Measurements from ENCODE around the gene STIMATE. TPM values are rescaled to one million over a fixed set of nuclear protein-coding genes. Genes with fewer than 3 reads are reported as not detected.
A peak's percentile ranks its signal among the peaks of the same experiment; 100 is the strongest.

STIMATE gene
- total RNA-seq, 1 donor from 2014 or later, result 7.9 TPM

DNA sequence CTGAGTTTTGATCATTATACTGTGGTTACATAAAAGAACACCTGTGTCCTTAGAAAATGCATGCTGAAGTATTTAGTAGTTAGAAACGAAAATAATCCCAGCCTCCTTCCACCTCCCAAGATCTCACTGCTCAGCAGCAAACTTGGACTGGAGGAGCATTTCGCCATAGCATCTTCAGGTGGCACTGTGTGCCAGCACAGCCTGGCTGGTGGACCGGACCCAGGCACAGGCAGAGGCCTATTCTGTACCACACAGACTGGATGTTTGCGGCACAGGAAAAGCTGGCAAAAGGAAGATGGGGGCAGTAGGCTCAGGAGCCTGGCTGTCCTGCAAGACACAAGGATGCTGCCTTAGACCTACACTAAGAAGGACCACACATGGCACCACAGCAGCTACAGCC lies 10.2 kb downstream of the STIMATE start:
- DNase-seq (ENCODE audit: low read depth) (no peak), FAIRE-seq (no peak)
- no peak overlapping the region for H3K4me3 ChIP-seq (ENCODE audit: low read depth, low read length)
- no peaks in the 10 kb centered on the region for H3K27me3 ChIP-seq (ENCODE audit: control insufficient read depth, insufficient read depth, low read length)
- peaks cover 2% of the 10 kb centered on the region for H3K36me3 ChIP-seq (ENCODE audit: control insufficient read depth, insufficient read depth, low read length)
- TF ChIP-seq CTCF (IDR thresholded peaks at IDR 0.05; ENCODE audit: insufficient read depth, low read length, severe bottlenecking), result no peak

GRCh38 chr3:52886049-52886730 lies 11.2 kb downstream of the STIMATE start:
- no peak for TF ChIP-seq CTCF (IDR thresholded peaks at IDR 0.05; ENCODE audit: insufficient read depth, low read length, severe bottlenecking)
- FAIRE-seq, result no peak
- Histone ChIP-seq H3K36me3 (ENCODE audit: control insufficient read depth, insufficient read depth, low read length) (peaks cover 2% of the 10 kb centered on the region), H3K27me3 (ENCODE audit: control insufficient read depth, insufficient read depth, low read length) (no peaks in the 10 kb centered on the region), H3K4me3 (ENCODE audit: low read depth, low read length) (no peak overlapping the region)
- peak; percentile 82 for DNase-seq (ENCODE audit: low read depth)

- FAIRE-seq (peak; percentile 82), DNase-seq (ENCODE audit: low read depth) (no peak)
- TF ChIP-seq CTCF (IDR thresholded peaks at IDR 0.05; ENCODE audit: insufficient read depth, low read length, severe bottlenecking), result no peak
- Histone ChIP-seq H3K4me3 (ENCODE audit: low read depth, low read length) (no peak overlapping the region), H3K36me3 (ENCODE audit: control insufficient read depth, insufficient read depth, low read length) (peaks cover 2% of the 10 kb centered on the region), H3K27me3 (ENCODE audit: control insufficient read depth, insufficient read depth, low read length) (no peaks in the 10 kb centered on the region)
Measured at GRCh38 chr3:52882377-52882776, 15.0 kb downstream of the STIMATE start.

DNA sequence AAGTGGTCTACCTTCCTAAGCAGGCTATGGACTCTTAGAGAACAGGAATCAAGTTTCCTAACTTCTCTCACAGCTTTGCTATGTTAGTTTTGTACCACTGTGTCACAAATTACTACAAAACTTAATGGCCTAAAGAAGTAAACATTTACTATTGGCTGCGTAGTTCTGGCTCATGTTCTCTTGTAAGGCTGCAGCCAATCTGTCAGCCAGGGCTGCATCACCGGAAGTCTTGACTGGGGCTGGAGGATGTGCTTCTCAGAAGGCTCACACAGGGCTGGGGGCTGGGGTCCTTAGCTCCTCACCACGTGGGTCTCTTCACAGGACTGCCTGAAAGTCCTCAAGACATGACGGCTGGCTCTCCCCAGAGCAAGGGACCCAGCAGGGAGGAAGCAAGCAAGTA lies 15.5 kb downstream of the STIMATE start:
- Histone ChIP-seq H3K27me3 (ENCODE audit: control insufficient read depth, insufficient read depth, low read length) (no peaks in the 10 kb centered on the region), H3K4me3 (ENCODE audit: low read depth, low read length) (no peak overlapping the region), H3K36me3 (ENCODE audit: control insufficient read depth, insufficient read depth, low read length) (peaks cover 2% of the 10 kb centered on the region)
- DNase-seq (ENCODE audit: low read depth) (no peak), FAIRE-seq (no peak)
- TF ChIP-seq CTCF (IDR thresholded peaks at IDR 0.05; ENCODE audit: insufficient read depth, low read length, severe bottlenecking), result no peak

DNA sequence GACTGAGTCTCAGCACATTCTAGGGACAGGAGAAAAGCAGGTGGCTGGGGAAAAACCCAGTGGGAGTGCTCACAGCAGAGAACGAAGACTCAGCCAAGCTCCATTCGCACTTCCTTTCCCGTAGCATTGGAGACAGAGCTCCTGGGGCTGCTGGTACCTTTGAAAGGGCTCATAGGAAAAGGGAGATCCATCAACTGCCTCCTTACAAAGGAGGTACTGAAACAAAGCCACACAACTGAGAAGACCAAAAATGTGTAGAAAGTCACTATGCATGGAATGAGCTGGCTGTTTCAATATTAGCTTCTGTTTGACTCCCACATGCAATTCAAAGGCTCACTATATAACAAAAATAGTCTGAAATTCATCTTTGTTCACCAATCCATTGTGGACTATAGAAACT lies 16.9 kb downstream of the STIMATE start:
- no peak for TF ChIP-seq CTCF (IDR thresholded peaks at IDR 0.05; ENCODE audit: insufficient read depth, low read length, severe bottlenecking)
- FAIRE-seq (peak; percentile 72), DNase-seq (ENCODE audit: low read depth) (no peak)
- Histone ChIP-seq H3K27me3 (ENCODE audit: control insufficient read depth, insufficient read depth, low read length) (no peaks in the 10 kb centered on the region), H3K4me3 (ENCODE audit: low read depth, low read length) (no peak overlapping the region), H3K36me3 (ENCODE audit: control insufficient read depth, insufficient read depth, low read length) (peaks cover under 1% of the 10 kb centered on the region)

DNA sequence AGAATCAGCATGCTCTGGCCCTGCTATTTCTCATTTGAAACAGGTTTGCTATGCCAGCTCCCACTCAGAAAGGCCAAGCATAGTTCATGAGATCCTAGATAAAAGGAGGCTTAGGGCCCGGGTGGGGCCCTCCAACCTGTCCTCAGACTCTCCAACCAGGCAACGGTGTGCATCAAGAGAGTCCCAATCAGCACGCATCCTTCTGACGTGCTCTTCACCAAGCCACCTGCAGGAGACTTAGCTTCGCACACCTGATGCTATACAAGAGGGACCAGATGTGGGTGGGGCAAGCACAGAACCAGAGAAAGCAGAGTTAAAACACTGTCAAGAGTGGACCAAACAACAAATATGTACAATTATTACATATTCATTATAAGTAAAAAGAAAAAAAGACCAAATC lies 17.3 kb downstream of the STIMATE start:
- Histone ChIP-seq H3K4me3 (ENCODE audit: low read depth, low read length) (no peak overlapping the region), H3K27me3 (ENCODE audit: control insufficient read depth, insufficient read depth, low read length) (no peaks in the 10 kb centered on the region), H3K36me3 (ENCODE audit: control insufficient read depth, insufficient read depth, low read length) (no peaks in the 10 kb centered on the region)
- DNase-seq (ENCODE audit: low read depth) (no peak), FAIRE-seq (no peak)
- no peak for TF ChIP-seq CTCF (IDR thresholded peaks at IDR 0.05; ENCODE audit: insufficient read depth, low read length, severe bottlenecking)
